Large intestine (tissue), 3 donors: ENCODE data around the gene SLAMF9. TPM values are rescaled to one million over a fixed set of nuclear protein-coding genes. Genes with fewer than 3 reads are reported as not detected.
A peak's percentile ranks its signal among the peaks of the same experiment; 100 is the strongest.

Source experiments
- DNase-seq, 2 donors: peaks; one replicate each; pipeline versions ENCODE4 v3.0.0 to v3.0.0-alpha.2; 2013
- H3K27ac ChIP-seq: one replicate; pipeline ENCODE4 v1.5.1; 2013; ENCODE audit warnings: low read length
- H3K27me3 ChIP-seq: 2 replicates; pipeline ENCODE4 v1.6.1; 2013; ENCODE audit warnings: low read length; ENCODE audit not compliant: control insufficient read depth, insufficient read depth
- H3K36me3 ChIP-seq: 2 replicates; pipeline ENCODE4 v1.6.1; 2013; ENCODE audit warnings: low read length; ENCODE audit not compliant: control insufficient read depth, insufficient read depth
- H3K4me1 ChIP-seq: one replicate; pipeline ENCODE4 v1.6.1; 2013; ENCODE audit warnings: low read length; ENCODE audit not compliant: control insufficient read depth, insufficient read depth
- H3K4me3 ChIP-seq: one replicate; pipeline ENCODE4 v1.5.1; 2013; ENCODE audit warnings: low read length
- H3K9me3 ChIP-seq: one replicate; pipeline ENCODE4 v1.6.1; 2013; ENCODE audit warnings: mild to moderate bottlenecking, low read depth, low read length, moderate library complexity; ENCODE audit not compliant: control insufficient read depth
- WGBS: methylation state at CpG from one replicate; pipeline ENCODE4 v1.1.5; 2013; ENCODE audit warnings: low lambda C conversion rate; ENCODE audit not compliant: insufficient coverage; 5-methylcytosine and 5-hydroxymethylcytosine counted together
- polyA plus RNA-seq: library from polyadenylated mRNA; unstranded; fragments of 120-200 nt; gene quantifications from one replicate; pipeline ENCODE4 v1.2.1, GENCODE V29; 2013

The SLAMF9 gene
- polyA plus RNA-seq, 1 donor, result 0.33 TPM

GRCh38 chr1:159947942-159948341 lies 6.1 kb downstream of the SLAMF9 start:
- Histone ChIP-seq H3K4me3 (no peak overlapping the region), H3K4me1 (peaks cover 29% of the 10 kb centered on the region), H3K36me3 (no peaks in the 10 kb centered on the region), H3K9me3 (no peaks in the 10 kb centered on the region), H3K27ac (no peak overlapping the region), H3K27me3 (no peaks in the 10 kb centered on the region)
- WGBS, result no CpG with 5 or more reads among the region's 1 CpG
- no peak for DNase-seq

- no peak for DNase-seq
- H3K27ac ChIP-seq, result peak overlapping the region; percentile 35
- H3K9me3 ChIP-seq, result no peaks in the 10 kb centered on the region
- H3K36me3 ChIP-seq, result peaks cover 4% of the 10 kb centered on the region
- H3K27me3 ChIP-seq, result no peaks in the 10 kb centered on the region
- peak overlapping the region; percentile 79 for H3K4me3 ChIP-seq
- peaks cover 42% of the 10 kb centered on the region for H3K4me1 ChIP-seq
- whole genome bisulfite sequencing, result 0% methylated on average over 1 of the region's 9 CpGs
Observed at GRCh38 chr1:159946242-159947187, 7.5 kb downstream of the SLAMF9 start.

- H3K4me3 ChIP-seq, result peak within 1 kb of the TSS; percentile 79
- no peaks in the 10 kb centered on the region for H3K9me3 ChIP-seq
- H3K27me3 ChIP-seq, result no peaks in the 10 kb centered on the region
- H3K27ac ChIP-seq, result peak within 1 kb of the TSS; percentile 96
- H3K36me3 ChIP-seq, result peaks cover 4% of the 10 kb centered on the region
- no CpG with 5 or more reads among the region's 58 CpGs for WGBS
- H3K4me1 ChIP-seq, result peaks cover 50% of the 10 kb centered on the region
- peak; percentile 94 to 96 for DNase-seq
Observed at GRCh38 chr1:159945483-159946241, 8.4 kb downstream of the SLAMF9 start, which contains the start of gene IGSF9. IGSF9 (minus strand) TSS chr1:159945613; CDS start chr1:159943454, 2,159 bp downstream.

- WGBS, result 20% methylated on average over 4 of the region's 11 CpGs
- DNase-seq, result peak in 1 of 2 donors; percentile 48
Observed at GRCh38 chr1:159944623-159945455, 9.2 kb downstream of the SLAMF9 start.

GRCh38 chr1:159943908-159944622 lies 10.0 kb downstream of the SLAMF9 start:
- DNase-seq, result no peak
- Histone ChIP-seq H3K9me3 (no peaks in the 10 kb centered on the region), H3K4me1 (peaks cover 58% of the 10 kb centered on the region), H3K4me3 (peak overlapping the region; percentile 79), H3K27me3 (no peaks in the 10 kb centered on the region), H3K27ac (peak overlapping the region; percentile 96), H3K36me3 (peaks cover 4% of the 10 kb centered on the region)
- no CpG with 5 or more reads among the region's 9 CpGs for WGBS

More at GRCh38 chr1:159944623-159945455, 9.2 kb downstream of the SLAMF9 start:
- H3K4me3 ChIP-seq, result peak overlapping the region; percentile 79
- H3K27ac ChIP-seq, result peak overlapping the region; percentile 96
- H3K36me3 ChIP-seq, result peaks cover 4% of the 10 kb centered on the region
- no peaks in the 10 kb centered on the region for H3K27me3 ChIP-seq
- H3K4me1 ChIP-seq, result peaks cover 58% of the 10 kb centered on the region
- H3K9me3 ChIP-seq, result no peaks in the 10 kb centered on the region

GRCh38 chr1:159943278-159943640 lies 10.8 kb downstream of the SLAMF9 start:
- no peak for DNase-seq

GRCh38 chr1:159942632-159943277 lies 11.3 kb downstream of the SLAMF9 start:
- H3K4me1 ChIP-seq, result peaks cover 67% of the 10 kb centered on the region
- peaks cover 4% of the 10 kb centered on the region for H3K36me3 ChIP-seq
- no peaks in the 10 kb centered on the region for H3K27me3 ChIP-seq
- H3K9me3 ChIP-seq, result no peaks in the 10 kb centered on the region
- peak overlapping the region; percentile 79 for H3K4me3 ChIP-seq
- WGBS, result no CpG with 5 or more reads among the region's 15 CpGs
- H3K27ac ChIP-seq, result peak overlapping the region; percentile 96
- no peak for DNase-seq

More at GRCh38 chr1:159943278-159943640, 10.8 kb downstream of the SLAMF9 start:
- Histone ChIP-seq H3K36me3 (peaks cover 4% of the 10 kb centered on the region), H3K27me3 (no peaks in the 10 kb centered on the region), H3K27ac (peak overlapping the region; percentile 96), H3K4me1 (peaks cover 62% of the 10 kb centered on the region), H3K9me3 (no peaks in the 10 kb centered on the region), H3K4me3 (peak overlapping the region; percentile 79)
- no CpG with 5 or more reads among the region's 5 CpGs for WGBS

GRCh38 chr1:159941591-159942560 lies 12.2 kb downstream of the SLAMF9 start:
- Histone ChIP-seq H3K4me1 (peaks cover 75% of the 10 kb centered on the region), H3K9me3 (no peaks in the 10 kb centered on the region), H3K27ac (peak overlapping the region; percentile 96), H3K4me3 (peak overlapping the region; percentile 79), H3K27me3 (no peaks in the 10 kb centered on the region), H3K36me3 (peaks cover 4% of the 10 kb centered on the region)
- WGBS, result no CpG with 5 or more reads among the region's 15 CpGs
- DNase-seq, result no peak
